HG03432 (cell line): ENCODE measurements around the gene ABCG8.

Experiments used
- ATAC-seq: cut with Tn5 transposase; IDR thresholded peaks from one replicate; pipeline ENCODE4 v1.9.1; 2021; ENCODE audit warnings: mild to moderate bottlenecking, moderate library complexity; ENCODE audit not compliant: unreplicated experiment

Gene ABCG8

DNA sequence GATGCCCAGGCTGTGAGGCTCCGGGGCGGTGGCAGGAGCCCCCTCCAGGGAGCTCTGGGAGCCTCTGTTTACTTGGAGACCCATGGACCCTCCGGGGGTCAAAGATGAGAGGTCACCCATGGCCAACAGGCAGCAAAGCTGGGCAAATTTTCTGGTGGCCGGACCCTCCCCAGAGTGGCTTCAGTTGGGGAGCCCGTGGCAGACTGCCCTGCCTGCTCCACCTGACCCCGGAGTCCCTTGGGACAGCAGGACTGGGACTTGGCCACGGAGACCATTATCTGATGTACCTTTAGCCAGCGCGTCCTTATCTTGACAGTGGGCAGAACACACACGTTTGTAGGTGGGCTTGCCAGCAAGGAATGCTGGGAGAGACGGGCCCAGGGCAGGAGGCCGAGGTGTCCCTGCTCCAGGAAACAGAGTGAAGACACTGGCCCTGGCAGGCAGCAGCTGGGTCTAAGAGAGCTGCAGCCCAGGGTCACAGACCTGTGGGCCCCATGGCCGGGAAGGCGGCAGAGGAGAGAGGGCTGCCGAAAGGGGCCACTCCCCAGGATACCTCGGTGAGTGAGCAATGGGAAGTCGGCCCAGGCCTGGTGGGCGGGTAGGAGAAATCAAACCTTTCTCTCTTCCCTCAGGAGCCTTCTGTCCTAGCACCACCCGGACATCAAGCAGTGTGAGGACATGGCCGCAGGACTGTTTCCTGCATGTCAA lies at the start of gene ABCG8, which contains the start of gene ABCG5:
Gene ABCG8, plus strand, starts transcription at position 412 of the 708 bp plus-strand sequence. Its CDS starts 83 bp downstream, at position 495.
Gene ABCG5, minus strand, starts transcription at position 280 of the 708 bp plus-strand sequence. Its CDS starts 160 bp downstream, at position 120.
- ATAC-seq = no peak

DNA sequence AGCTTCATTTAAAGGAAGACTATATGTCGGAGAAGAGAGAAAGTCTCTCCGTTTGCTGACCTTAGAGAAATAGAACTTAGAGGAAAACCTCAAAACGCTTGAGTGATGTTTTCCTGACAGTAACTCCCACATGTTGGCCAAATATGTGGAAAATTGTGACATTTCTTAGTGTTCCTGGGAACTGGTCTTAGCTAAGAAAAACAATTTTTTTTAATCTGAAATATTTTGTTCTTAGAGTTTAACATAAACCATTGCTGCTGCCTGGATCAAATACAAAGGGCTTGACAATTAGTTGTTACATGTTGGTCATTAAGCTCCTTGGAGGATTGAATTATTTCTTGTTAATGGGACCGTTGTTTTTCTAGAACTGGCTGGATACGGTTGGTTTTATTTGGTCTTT lies 48.6 kb upstream of the ABCG8 start:
- no peak for ATAC-seq

- ATAC-seq = no peak
These were observed 47.6 kb upstream of the ABCG8 start for GRCh38 chr2:43791035-43791765.

GRCh38 chr2:43792653-43793052 lies 46.1 kb upstream of the ABCG8 start:
- ATAC-seq = no peak

DNA sequence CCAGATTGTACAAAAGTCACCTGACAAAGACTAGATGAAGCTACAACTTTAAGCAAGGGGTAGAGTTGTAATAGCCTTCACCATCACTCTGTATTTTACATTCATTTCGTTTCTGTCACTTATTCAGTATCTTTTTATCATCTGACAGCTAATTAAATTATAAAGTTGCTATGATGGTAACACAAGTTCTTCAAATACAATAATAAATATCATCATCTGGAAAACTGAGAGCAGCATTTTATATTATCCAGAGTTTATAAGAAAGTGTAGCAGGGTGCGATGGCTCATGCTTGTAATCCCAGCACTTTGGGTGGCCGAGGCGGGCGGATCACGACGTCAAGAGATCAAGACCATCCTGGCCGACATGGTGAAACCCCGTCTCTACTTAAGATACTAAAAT lies 43.8 kb upstream of the ABCG8 start:
- ATAC-seq = no peak

- no peak for ATAC-seq
These were observed 42.6 kb upstream of the ABCG8 start for GRCh38 chr2:43796206-43796605.

GRCh38 chr2:43798300-43798699 lies 40.5 kb upstream of the ABCG8 start:
- ATAC-seq = no peak

DNA sequence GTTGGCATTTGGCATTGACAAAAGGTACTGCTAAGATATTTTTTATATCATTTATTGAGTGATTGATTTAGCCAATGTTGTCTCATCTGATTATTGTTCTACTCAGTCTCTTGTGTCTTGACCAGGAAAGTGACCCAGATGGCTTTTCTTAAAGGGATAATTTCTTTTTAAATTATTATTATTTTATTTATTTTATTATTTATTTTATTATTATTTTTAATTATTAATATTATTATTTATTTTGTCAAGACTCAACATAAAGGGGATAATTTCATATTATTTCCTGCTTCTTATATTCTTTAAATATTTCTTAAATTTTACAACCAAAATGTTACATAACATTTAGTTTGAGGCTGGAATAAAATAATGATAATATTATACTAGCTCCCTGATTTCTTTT lies 37.9 kb upstream of the ABCG8 start:
- ATAC-seq = no peak

- ATAC-seq = no peak
These were observed 36.6 kb upstream of the ABCG8 start for GRCh38 chr2:43802135-43802534.

DNA sequence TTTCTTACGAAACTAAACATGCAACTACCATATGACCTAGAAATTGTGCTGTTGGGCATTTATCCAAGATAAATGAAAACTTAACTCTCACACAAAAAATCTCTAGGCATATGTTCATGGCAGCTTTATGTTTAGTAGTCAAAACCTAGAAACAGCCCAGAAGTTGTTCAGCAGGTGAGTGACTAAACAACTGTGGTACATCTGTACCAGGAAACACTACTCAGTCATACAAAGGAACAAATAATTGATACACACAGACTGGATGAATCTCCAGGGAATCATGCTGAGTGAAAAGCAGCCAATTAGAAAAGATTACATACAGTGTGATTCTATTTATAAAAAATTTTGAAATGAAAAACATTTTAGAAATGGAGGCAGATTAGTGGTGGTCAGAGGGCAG lies 35.7 kb upstream of the ABCG8 start:
- ATAC-seq = no peak

- ATAC-seq = no peak
These were observed 32.1 kb upstream of the ABCG8 start for GRCh38 chr2:43806719-43807031.

DNA sequence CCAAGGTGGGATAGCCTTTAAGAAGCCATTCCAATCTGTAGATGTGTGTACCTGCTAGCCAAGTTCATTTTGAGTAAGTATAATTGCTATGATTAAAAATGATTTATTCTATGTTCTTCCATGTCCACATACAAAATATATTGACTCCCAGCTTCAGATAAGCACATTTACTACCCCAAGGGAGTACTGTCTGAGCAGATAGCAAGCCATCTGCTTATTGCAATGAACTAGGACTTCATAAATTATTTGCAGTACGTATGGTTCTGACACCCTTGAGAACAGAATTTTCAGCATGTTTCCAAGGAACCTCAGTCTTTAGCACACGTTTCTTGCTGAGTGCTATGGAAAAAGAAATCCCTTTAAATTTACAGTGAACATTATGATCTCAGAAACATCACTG lies 28.3 kb upstream of the ABCG8 start:
- ATAC-seq = no peak

GRCh38 chr2:43810888-43811287 lies 27.9 kb upstream of the ABCG8 start:
- ATAC-seq = no peak

GRCh38 chr2:43812006-43812405 lies 26.8 kb upstream of the ABCG8 start:
- ATAC-seq = no peak

- ATAC-seq = no peak
These were observed 25.8 kb upstream of the ABCG8 start for GRCh38 chr2:43812947-43813346.

- no peak for ATAC-seq
These were observed 24.1 kb upstream of the ABCG8 start for GRCh38 chr2:43814711-43815110.

DNA sequence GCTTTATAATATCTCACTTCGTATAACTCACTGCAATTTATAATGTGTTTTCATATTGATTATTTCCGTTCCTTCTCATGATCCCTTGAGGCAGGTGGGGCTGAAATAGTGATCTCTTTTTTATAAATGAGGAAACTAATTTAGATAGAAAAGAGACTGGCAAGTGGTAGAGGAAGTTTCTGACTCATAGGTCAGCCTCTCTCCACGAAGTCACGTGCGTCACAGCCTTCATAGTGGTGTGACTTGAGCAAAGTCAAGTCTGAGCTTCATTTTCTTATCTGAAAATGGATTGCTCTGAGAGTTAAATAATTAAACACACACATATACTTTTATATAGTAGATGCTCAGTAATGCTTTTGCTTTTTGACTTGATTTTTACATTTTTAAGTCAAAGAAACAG lies 20.0 kb upstream of the ABCG8 start:
- no peak for ATAC-seq

GRCh38 chr2:43819491-43820163 lies 19.1 kb upstream of the ABCG8 start:
- ATAC-seq = no peak

DNA sequence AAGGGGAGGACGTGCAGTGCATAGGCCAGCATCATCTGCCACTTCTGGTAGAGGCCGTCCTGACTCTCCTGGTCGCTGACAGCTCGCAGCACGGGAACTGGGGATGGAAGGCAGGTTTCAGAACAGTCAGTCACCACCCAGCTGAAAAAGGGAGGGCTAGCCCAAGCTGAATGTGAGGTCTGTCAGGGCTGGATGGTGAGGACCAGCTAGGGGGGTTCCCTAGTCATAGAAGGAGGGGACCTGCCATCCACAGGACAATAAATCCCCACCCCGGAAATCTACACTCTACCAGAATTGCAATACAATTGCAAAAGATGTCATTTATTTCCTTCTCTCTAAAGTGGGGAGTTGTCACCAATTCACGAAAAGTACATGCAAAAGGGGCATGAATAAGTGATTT lies 15.9 kb upstream of the ABCG8 start:
- ATAC-seq = no peak

DNA sequence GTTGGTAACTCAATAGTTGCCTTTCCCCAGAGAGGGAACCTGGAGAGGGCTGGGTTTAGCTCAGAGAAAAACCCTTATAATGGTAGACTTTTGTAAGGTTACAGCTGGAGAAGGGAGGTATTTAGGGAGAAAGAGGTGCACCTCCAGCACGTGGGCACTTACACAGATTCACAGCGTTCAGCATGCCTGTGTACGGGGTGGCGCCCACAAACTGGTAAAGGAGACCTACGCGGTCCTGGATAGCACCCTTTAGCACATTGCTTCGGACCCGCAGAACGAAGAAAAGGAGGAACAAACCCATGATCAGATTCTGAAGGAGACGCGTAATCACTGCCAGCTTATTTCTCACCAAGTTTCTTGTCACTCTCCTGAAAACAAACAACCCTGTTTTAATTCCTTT lies 15.0 kb upstream of the ABCG8 start:
- ATAC-seq = no peak

DNA sequence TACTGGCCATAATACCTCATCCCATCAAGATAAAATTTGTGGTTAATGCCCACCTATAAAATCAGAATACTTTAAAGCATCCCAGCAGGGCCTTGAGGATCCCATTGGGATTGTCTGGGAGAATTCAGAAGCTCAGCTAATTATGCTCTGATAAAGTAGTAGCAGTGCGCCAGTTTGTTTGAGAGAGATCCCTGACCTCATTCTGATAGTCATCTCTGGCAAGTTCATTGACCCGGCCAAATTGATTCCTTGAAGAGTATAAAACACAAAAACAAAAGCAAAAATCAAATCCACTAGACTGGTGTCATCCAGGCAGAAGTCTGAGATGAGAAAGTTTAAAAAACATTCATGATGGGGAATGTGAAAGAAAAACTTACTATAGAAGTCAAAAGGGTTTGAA lies 14.3 kb upstream of the ABCG8 start:
- no peak for ATAC-seq

DNA sequence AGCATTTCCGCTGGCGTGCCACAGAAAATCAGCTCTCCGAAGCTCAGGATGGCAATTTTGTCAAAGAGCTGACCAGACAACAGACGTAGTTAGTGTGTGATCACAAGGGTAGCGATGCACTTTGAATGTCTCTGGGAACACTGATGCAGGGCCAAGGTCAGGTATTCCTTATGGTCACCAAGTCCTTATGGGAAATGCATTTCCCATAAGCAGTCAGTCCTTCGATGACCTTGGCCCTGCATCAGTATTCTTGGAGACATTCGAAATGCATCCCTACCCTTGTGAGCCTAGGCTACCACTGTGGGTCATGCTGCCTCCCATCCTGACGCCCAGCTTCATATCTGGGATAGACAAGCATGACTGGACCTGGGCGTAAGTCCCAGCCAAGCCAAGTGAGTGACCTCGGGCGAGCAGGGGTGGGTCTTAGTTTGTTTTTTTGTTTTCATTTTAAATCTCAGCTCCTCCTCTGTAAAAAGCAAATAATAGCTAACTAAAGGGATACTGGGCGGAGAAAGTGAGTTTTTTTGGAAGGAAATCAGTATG lies 13.7 kb upstream of the ABCG8 start:
- ATAC-seq = no peak
